Measurements from ENCODE around the gene KCTD2. TPM values are rescaled to one million over a fixed set of nuclear protein-coding genes. Genes with fewer than 3 reads are reported as not detected.
A peak's percentile ranks its signal among the peaks of the same experiment; 100 is the strongest.

The KCTD2 gene
- total RNA-seq, 3 donors from 2014 or later (not counting 1 experiment from before 2014, with no cell fraction given), result 17.4 to 27.0 (median 24.7) TPM

DNA sequence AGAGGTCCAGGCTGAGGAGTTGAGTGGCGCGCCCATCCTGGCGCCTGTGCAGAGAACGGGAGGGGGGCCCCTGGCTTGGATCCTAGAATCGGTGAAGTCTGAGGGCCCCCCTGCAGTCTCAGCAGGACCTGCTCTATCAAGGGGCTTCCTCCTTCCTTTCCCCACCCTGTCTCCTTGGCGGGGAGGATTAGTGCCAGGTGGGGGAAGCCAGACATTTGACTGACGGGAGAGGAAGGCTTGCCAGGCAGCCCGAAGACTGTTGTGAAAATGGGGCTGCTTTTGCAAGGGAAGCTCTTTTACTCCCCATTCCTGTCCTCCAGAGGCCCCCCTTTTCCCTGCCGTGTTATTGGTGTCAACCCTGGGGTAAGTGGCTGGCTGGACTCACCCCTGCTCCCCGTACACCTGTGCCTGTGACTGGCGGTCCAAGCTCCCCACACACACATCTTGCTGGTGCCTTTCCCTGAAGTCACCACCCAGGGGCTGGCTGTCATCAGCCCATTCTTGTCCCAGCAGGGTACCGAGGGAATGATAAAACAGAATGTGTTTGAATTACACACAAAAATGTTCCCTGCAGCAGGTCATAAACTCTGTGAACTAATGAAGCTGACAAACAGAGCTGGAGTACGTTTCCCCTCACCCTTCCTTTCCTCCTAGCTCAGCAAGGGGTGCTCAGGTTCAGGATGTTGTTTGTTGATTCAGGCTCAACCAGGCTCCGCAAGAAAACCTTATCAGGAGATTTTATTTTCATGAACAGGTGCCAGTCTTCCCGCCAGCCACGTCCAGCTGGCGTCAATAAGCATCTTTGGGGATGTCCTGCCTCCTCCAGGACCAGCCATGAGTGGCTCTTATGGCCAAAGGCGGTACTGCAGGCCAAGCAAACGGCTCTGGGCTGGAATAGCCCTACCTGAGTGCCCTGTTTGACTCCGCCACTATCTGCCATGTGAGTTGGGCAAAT lies 58.4 kb downstream of the KCTD2 start:
- intact Hi-C loops (cut with micrococcal nuclease), result loop anchor here (5.0 kb wide), 1 partner anchor 77 kb away; the partner anchor contains the start of gene SUMO2
- Histone ChIP-seq H3K36me3 (ENCODE audit: control insufficient read depth, insufficient read depth, low read length) (no peaks in the 10 kb centered on the region), H3K9me3 (ENCODE audit: control insufficient read depth, insufficient read depth, low read length) (no peaks in the 10 kb centered on the region), H3K4me1 (ENCODE audit: control insufficient read depth, insufficient read depth, low read length) (peaks cover 20% of the 10 kb centered on the region), H3K27me3 (ENCODE audit: control insufficient read depth, insufficient read depth, low read length) (no peaks in the 10 kb centered on the region), H3K27ac (ENCODE audit: low read length) (no peak overlapping the region), H3K4me3 (ENCODE audit: low read length) (no peak overlapping the region)
- WGBS (ENCODE audit: insufficient coverage), result 87% methylated on average over 19 of the region's 20 CpGs
- H3K9me3 Mint-ChIP-seq, result no peaks in the 10 kb centered on the region
- DNase-seq (peak in 1 of 2 donors; percentile 44), ATAC-seq (peak; percentile 32 to 38 (median 34))
- no peaks in the 10 kb centered on the region for H3K27me3 Mint-ChIP-seq (ENCODE audit: low read depth in 2 of 2)
- TF ChIP-seq, protein P1, sequence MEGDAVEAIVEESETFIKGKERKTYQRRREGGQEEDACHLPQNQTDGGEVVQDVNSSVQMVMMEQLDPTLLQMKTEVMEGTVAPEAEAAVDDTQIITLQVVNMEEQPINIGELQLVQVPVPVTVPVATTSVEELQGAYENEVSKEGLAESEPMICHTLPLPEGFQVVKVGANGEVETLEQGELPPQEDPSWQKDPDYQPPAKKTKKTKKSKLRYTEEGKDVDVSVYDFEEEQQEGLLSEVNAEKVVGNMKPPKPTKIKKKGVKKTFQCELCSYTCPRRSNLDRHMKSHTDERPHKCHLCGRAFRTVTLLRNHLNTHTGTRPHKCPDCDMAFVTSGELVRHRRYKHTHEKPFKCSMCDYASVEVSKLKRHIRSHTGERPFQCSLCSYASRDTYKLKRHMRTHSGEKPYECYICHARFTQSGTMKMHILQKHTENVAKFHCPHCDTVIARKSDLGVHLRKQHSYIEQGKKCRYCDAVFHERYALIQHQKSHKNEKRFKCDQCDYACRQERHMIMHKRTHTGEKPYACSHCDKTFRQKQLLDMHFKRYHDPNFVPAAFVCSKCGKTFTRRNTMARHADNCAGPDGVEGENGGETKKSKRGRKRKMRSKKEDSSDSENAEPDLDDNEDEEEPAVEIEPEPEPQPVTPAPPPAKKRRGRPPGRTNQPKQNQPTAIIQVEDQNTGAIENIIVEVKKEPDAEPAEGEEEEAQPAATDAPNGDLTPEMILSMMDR (IDR thresholded peaks at IDR 0.05), result peak; percentile 33
- H3K27ac Mint-ChIP-seq, result no peak overlapping the region
- no peak overlapping the region for H3K4me3 Mint-ChIP-seq
- H3K36me3 Mint-ChIP-seq, result no peaks in the 10 kb centered on the region
- H3K4me1 Mint-ChIP-seq, result peaks cover 10 to 13% of the 10 kb centered on the region in 2 donors

DNA sequence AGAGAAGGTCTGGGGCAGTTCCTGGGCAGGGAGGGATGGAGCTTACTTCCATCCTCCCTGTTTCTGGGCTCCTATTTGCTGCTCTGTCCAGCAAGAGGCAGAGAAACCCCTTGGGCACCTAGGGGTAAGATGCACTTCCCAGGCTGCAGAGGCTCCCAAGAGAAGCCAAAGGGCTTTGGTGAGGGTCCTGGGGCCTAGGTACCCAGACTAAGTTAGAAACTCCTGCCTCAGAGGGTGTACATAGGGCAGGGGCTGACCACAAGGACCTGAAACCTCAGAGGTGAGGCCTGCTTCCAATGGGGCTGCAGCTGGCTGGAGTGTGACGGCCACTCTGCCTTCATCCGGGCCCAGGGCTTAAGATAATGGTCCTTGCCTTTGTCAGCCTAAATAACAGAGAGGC lies 61.2 kb downstream of the KCTD2 start:
- Mint-ChIP-seq H3K9me3 (no peaks in the 10 kb centered on the region), H3K36me3 (no peaks in the 10 kb centered on the region), H3K27ac (peak overlapping the region in 1 of 2 donors; percentile 41), H3K4me1 (peaks cover 19 to 25% of the 10 kb centered on the region in 2 donors), H3K27me3 (ENCODE audit: low read depth in 2 of 2) (no peaks in the 10 kb centered on the region), H3K4me3 (peak overlapping the region; percentile 89)
- TF ChIP-seq, protein P1 (IDR thresholded peaks at IDR 0.05), result no peak
- ATAC-seq (no peak), DNase-seq (no peak)
- Histone ChIP-seq H3K4me1 (ENCODE audit: control insufficient read depth, insufficient read depth, low read length) (peaks cover 25% of the 10 kb centered on the region), H3K4me3 (ENCODE audit: low read length) (no peak overlapping the region), H3K36me3 (ENCODE audit: control insufficient read depth, insufficient read depth, low read length) (no peaks in the 10 kb centered on the region), H3K9me3 (ENCODE audit: control insufficient read depth, insufficient read depth, low read length) (no peaks in the 10 kb centered on the region), H3K27ac (ENCODE audit: low read length) (no peak overlapping the region), H3K27me3 (ENCODE audit: control insufficient read depth, insufficient read depth, low read length) (no peaks in the 10 kb centered on the region)
- WGBS (ENCODE audit: insufficient coverage), result 90% methylated on average over 2 of the region's 2 CpGs
- intact Hi-C loops (cut with micrococcal nuclease), result loop anchor here (5.0 kb wide), 1 partner anchor 74 kb away; the partner anchor contains the start of gene SUMO2

DNA sequence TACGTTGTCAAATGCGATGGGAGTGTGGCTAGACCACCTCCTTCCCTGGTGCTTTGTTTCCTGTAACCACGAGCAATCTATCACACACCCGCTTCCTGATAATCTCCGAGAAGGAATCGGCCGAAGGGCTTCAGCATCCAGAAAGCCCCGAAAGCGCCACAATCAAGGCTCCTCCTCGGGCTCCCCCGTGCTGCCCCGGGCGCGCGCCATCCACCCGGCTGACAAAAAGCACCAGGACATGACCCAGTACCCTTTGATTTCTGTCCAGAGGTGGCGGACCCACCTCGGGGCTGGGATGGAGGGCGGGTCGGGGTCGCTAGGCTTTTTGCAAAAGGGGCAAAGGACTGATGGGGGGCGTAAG lies 62.0 kb downstream of the KCTD2 start:
- Histone ChIP-seq H3K36me3 (ENCODE audit: control insufficient read depth, insufficient read depth, low read length) (peaks cover 2% of the 10 kb centered on the region), H3K9me3 (ENCODE audit: control insufficient read depth, insufficient read depth, low read length) (no peaks in the 10 kb centered on the region), H3K4me3 (ENCODE audit: low read length) (peak overlapping the region; percentile 93), H3K4me1 (ENCODE audit: control insufficient read depth, insufficient read depth, low read length) (peaks cover 30% of the 10 kb centered on the region), H3K27me3 (ENCODE audit: control insufficient read depth, insufficient read depth, low read length) (no peaks in the 10 kb centered on the region), H3K27ac (ENCODE audit: low read length) (no peak overlapping the region)
- H3K4me3 Mint-ChIP-seq, result peak overlapping the region; percentile 89
- H3K27ac Mint-ChIP-seq, result peak overlapping the region in 1 of 2 donors; percentile 74
- TF ChIP-seq, protein P1 (IDR thresholded peaks at IDR 0.05), result no peak
- no peaks in the 10 kb centered on the region for H3K9me3 Mint-ChIP-seq
- 7% methylated on average over 22 of the region's 22 CpGs for WGBS (ENCODE audit: insufficient coverage)
- DNase-seq (peak; percentile 25 to 44), ATAC-seq (no peak)
- intact Hi-C loops (cut with micrococcal nuclease), result loop anchor here (5.0 kb wide), 1 partner anchor 73 kb away; the partner anchor contains the start of gene SUMO2
- no peaks in the 10 kb centered on the region for H3K27me3 Mint-ChIP-seq (ENCODE audit: low read depth in 2 of 2)
- H3K4me1 Mint-ChIP-seq, result peaks cover 25 to 29% of the 10 kb centered on the region in 2 donors
- no peaks in the 10 kb centered on the region for H3K36me3 Mint-ChIP-seq
